AG08395 (cell line): Measurements from ENCODE around the gene SCFD1.

Experiments used
- DNase-seq: peaks from one replicate; pipeline ENCODE4 v3.0.0; 2012; ENCODE audit warnings: mixed read lengths, low spot score

Gene SCFD1

GRCh38 chr14:30757082-30757481, 135.0 kb downstream of the SCFD1 start:
- no peak for DNase-seq

- DNase-seq, result no peak
These were observed 137.3 kb downstream of the SCFD1 start for GRCh38 chr14:30759172-30760125.

- no peak for DNase-seq
These were observed 141.8 kb downstream of the SCFD1 start for GRCh38 chr14:30763891-30764290.

- no peak for DNase-seq
These were observed 145.5 kb downstream of the SCFD1 start for GRCh38 chr14:30767624-30768023.

- DNase-seq, result no peak
These were observed 146.7 kb downstream of the SCFD1 start for GRCh38 chr14:30768791-30769190.

GRCh38 chr14:30770376-30770775, 148.3 kb downstream of the SCFD1 start:
- DNase-seq, result no peak

- no peak for DNase-seq
These were observed 149.5 kb downstream of the SCFD1 start for GRCh38 chr14:30771595-30771994.

- DNase-seq, result no peak
These were observed 157.1 kb downstream of the SCFD1 start for GRCh38 chr14:30779210-30779609.
